Heart right ventricle (tissue), 16 donors: ENCODE results near the gene ZFYVE28. TPM values are rescaled to one million over a fixed set of nuclear protein-coding genes. Genes with fewer than 3 reads are reported as not detected.

Experiments
- ATAC-seq, 8 donors: fragments of 200-7000 bp; cut with Tn5 transposase; one replicate each; pipeline ENCODE4 v1.9.1; 2020; ENCODE audit warnings: mild to moderate bottlenecking in 8 of 8, moderate library complexity in 8 of 8, moderate number of reproducible peaks in 1 of 8
- DNase-seq, 2 donors: peaks; one replicate each; pipeline ENCODE4 v3.0.0-alpha.2; 2020
- H3K27ac ChIP-seq, 10 donors: fragments of 200-600 bp; sonication (generic) in 2 of 10; one replicate each; pipeline versions ENCODE4 v1.5.0 to v1.8.0; 2020 to 2022; ENCODE audit warnings: mild to moderate bottlenecking in 3 of 10
- H3K27me3 ChIP-seq, 7 donors: fragments of 200-600 bp; one replicate each; pipeline ENCODE4 v1.8.0; 2021 to 2022; ENCODE audit warnings: mild to moderate bottlenecking in 2 of 7
- H3K36me3 ChIP-seq, 9 donors: fragments of 200-600 bp; sonication (generic) in 1 of 9; one replicate each; pipeline versions ENCODE4 v1.5.0 to v1.8.0; 2020 to 2022; ENCODE audit warnings: mild to moderate bottlenecking in 2 of 9
- H3K4me1 ChIP-seq, 9 donors: fragments of 200-600 bp; sonication (generic) in 1 of 9; one replicate each; pipeline versions ENCODE4 v1.5.0 to v1.8.0; 2020 to 2022; ENCODE audit warnings: mild to moderate bottlenecking in 4 of 9
- H3K4me3 ChIP-seq, 10 donors: fragments of 200-600 bp; sonication (generic) in 2 of 10; one replicate each; pipeline versions ENCODE4 v1.5.0 to v1.8.0; 2020 to 2022; ENCODE audit warnings: mild to moderate bottlenecking in 7 of 10, moderate library complexity in 2 of 10
- H3K9me3 ChIP-seq, 11 donors: fragments of 200-600 bp in 10 of 11; sonication (generic) in 2 of 11; one replicate each; pipeline versions ENCODE4 v1.5.0 to v1.8.0; 2013 to 2022; ENCODE audit warnings: mild to moderate bottlenecking in 2 of 11, control low read depth in 1 of 11, moderate library complexity in 1 of 11
- WGBS, 2 donors: extraction: QIAGEN DNeasy Blood & Tissue Kit; methylation state at CpG; one replicate each; pipeline ENCODE4 v1.1.7; 2013; ENCODE audit warnings: inconsistent platforms in 1 of 2; 5-methylcytosine and 5-hydroxymethylcytosine counted together
- intact Hi-C, 10 donors: fragments of 100-400 bp; cut with DNase I; formaldehyde crosslinking; loops; one replicate each; pipeline versions ENCODE4 v1.11.1 to v1.14.2; 2022
- polyA plus RNA-seq, 2 donors: library from polyadenylated mRNA; stranded (reverse); fragments of 200-250 nt; gene quantifications; one replicate each; pipeline ENCODE4 v1.2.3, GENCODE V29; 2013
- total RNA-seq, 10 donors: library from RNA; stranded (reverse); fragmentation: NEBNext Ultra II Directional in 3 of 10; extraction: Animal tissue kit (Norgen Biotek cat#: 25700) in 3 of 10; gene quantifications; one replicate each; pipeline versions ENCODE4 v1.2.1 to v1.2.4, GENCODE V29; 2021 to 2023
- TF ChIP-seq, protein P1 (sequence below), 9 donors: fragments of 200-600 bp; sonication (generic) in 2 of 9; IDR thresholded peaks; one replicate each; pipeline versions ENCODE4 v1.5.0 to v1.8.0; 2021 to 2022; ENCODE audit warnings: antibody characterized with exemption in 9 of 9, mild to moderate bottlenecking in 5 of 9, moderate library complexity in 1 of 9
- donor health status: Arrhythmogenic right ventricular cardiomyopathy.
- donor health status: ischemic (EF 13 %, LVEDD 7.1; RV severe dilation, severe dysfunction).
- donor health status: healthy with polysubstance abuse.
- donor health status: DM: no; HTN: yes; CAD: no.
- donor health status: DM: no; HTN: no; CAD: no.
- donor health status: ischemic (EF 25% LVEDD 6.9; RV normal size, moderate dysfunction).
- donor health status: ischemic (EF 25% LVEDD 5.7; RV mildly dilated, moderate dysfunction).
- donor health status: healthy.
- donor health status: DM: yes; HTN: yes; CAD: no.
- donor health status: Ischemic cardiomyopathy.
- donor health status: ischemic (EF 35%, LVEDD 5.7; RV mildly dilated, moderate dysfunction).
- donor health status: nonischemic (EF 11% LVEDD 7.7; RV severe dilation, severe dysfunction).
- donor health status: DM: yes; HTN: yes; CAD: no.
- donor health status: PGD.
- donor health status: ischemic (EF 29% LVEDD 5.4; RV normal size, mild dysfunction).
- donor health status: nonischemic (EF 23%, LVEDD 6.1; RV moderate dilation, normal function).

Gene ZFYVE28
- total and polyA plus RNA-seq, 12 donors, result 2.3 to 9.9 (median 3.5) TPM

- Histone ChIP-seq H3K36me3 (peaks cover 0 to 44% (median 0%) of the 10 kb centered on the region in 9 donors), H3K4me3 (peak overlapping the region in 7 of 10 donors; percentile 88 to 99 (median 96)), H3K27me3 (no peaks in the 10 kb centered on the region), H3K9me3 (no peaks in the 10 kb centered on the region), H3K27ac (peak overlapping the region; percentile 14 to 94 (median 91)), H3K4me1 (peaks cover 56 to 83% (median 73%) of the 10 kb centered on the region in 9 donors)
- intact Hi-C loops, result loop anchor here in 2 of 10 donors (5.0 kb wide), 2 partner anchors 158 to 208 kb away; partner anchors contain the start of genes CFAP99 (in 1 of the 2), RNF4 (in 1 of the 2) and ZFYVE28 (in 1 of the 2)
- WGBS, 2 donors, result 54 to 67% methylated on average over 13 of the region's 13 CpGs
- ATAC-seq, result no peak
- DNase-seq, result no peak
- TF ChIP-seq, protein P1, sequence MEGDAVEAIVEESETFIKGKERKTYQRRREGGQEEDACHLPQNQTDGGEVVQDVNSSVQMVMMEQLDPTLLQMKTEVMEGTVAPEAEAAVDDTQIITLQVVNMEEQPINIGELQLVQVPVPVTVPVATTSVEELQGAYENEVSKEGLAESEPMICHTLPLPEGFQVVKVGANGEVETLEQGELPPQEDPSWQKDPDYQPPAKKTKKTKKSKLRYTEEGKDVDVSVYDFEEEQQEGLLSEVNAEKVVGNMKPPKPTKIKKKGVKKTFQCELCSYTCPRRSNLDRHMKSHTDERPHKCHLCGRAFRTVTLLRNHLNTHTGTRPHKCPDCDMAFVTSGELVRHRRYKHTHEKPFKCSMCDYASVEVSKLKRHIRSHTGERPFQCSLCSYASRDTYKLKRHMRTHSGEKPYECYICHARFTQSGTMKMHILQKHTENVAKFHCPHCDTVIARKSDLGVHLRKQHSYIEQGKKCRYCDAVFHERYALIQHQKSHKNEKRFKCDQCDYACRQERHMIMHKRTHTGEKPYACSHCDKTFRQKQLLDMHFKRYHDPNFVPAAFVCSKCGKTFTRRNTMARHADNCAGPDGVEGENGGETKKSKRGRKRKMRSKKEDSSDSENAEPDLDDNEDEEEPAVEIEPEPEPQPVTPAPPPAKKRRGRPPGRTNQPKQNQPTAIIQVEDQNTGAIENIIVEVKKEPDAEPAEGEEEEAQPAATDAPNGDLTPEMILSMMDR (IDR thresholded peaks at IDR 0.05), result no peak
These were observed 159.4 kb downstream of the ZFYVE28 start for GRCh38 chr4:2259036-2259540.

GRCh38 chr4:2258091-2259035 lies 160.1 kb downstream of the ZFYVE28 start:
- 88 to 90% methylated on average over 18 of the region's 18 CpGs for WGBS, 2 donors
- ATAC-seq, result no peak
- peak overlapping the region in 9 of 10 donors; percentile 34 to 94 (median 91) for H3K27ac ChIP-seq
- H3K4me1 ChIP-seq, result peaks cover 58 to 86% (median 74%) of the 10 kb centered on the region in 9 donors
- no peaks in the 10 kb centered on the region for H3K27me3 ChIP-seq
- peak overlapping the region in 3 of 10 donors; percentile 96 to 99 (median 98) for H3K4me3 ChIP-seq
- DNase-seq, result peak in 1 of 2 donors; percentile 4
- intact Hi-C loops, result loop anchor here in 2 of 10 donors (5.0 kb wide), 2 partner anchors 159 to 209 kb away; partner anchors contain the start of genes CFAP99 (in 1 of the 2), RNF4 (in 1 of the 2) and ZFYVE28 (in 1 of the 2)
- TF ChIP-seq, protein P1 (IDR thresholded peaks at IDR 0.05), result no peak
- H3K9me3 ChIP-seq, result no peaks in the 10 kb centered on the region
- H3K36me3 ChIP-seq, result peaks cover 0 to 51% (median 6%) of the 10 kb centered on the region in 9 donors

GRCh38 chr4:2257361-2258081 lies 160.9 kb downstream of the ZFYVE28 start:
- 69 to 81% methylated on average over 14 of the region's 14 CpGs for WGBS, 2 donors
- Histone ChIP-seq H3K27ac (peak overlapping the region; percentile 72 to 94 (median 91)), H3K4me1 (peaks cover 59 to 83% (median 76%) of the 10 kb centered on the region in 9 donors), H3K27me3 (no peaks in the 10 kb centered on the region), H3K9me3 (no peaks in the 10 kb centered on the region), H3K36me3 (peaks cover 0 to 60% (median 12%) of the 10 kb centered on the region in 9 donors), H3K4me3 (peak overlapping the region in 3 of 10 donors; percentile 1 to 30 (median 8))
- TF ChIP-seq, protein P1 (IDR thresholded peaks at IDR 0.05), result no peak
- DNase-seq (peak in 1 of 2 donors; percentile 6), ATAC-seq (no peak)
- intact Hi-C loops, result loop anchor here in 2 of 10 donors (2.0 to 5.0 kb wide), 3 partner anchors 15 to 210 kb away; partner anchors contain the start of genes CFAP99 (in 1 of the 2), HAUS3 (in 1 of the 2), POLN (in 1 of the 2) and RNF4 (in 1 of the 2)
